ENCODE measurements around the gene FBXO2.
"Not testable (repeated sequence)": the region's sequence is repeated elsewhere in the genome, so short reads cannot be mapped to it uniquely, and the experiment has no call there.

The FBXO2 gene

DNA sequence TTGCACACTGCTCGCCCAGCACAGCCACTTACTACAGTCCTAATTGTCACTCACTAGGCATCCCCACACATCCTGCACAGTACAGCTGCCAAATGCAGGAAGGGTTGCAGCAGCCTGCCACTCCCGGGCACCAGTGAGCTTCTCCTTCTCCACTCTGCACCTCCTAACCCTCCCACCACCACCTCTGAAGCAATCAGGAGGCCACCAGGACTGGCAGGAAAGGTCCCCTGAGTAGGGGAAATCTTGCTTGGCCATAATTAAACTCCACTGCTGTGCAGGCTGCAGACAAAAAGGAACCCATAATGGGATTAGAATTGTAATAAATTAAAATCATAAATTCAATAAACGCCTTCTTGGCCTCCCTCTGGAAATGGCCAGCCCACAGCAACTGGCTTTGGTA lies 31.8 kb downstream of the FBXO2 start:
- no peak for DNase-seq

DNA sequence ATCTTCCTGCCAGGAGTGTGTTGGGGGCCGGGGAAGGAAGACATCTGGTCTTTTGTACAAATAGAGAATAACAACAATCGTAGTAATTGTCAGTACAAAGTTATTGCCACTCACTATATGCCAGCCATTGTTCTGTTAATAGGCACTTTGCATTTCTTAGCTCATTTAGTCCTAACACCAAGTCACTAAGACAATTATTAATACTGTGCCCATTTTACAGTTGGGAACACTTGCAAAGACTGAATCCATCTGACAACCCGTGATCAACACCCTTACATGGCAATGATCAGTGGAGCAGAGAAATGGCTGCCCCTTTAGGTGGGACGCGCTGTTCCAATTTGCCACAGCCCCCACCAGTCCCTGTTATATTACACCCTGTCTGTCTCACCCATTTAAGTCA lies 33.3 kb downstream of the FBXO2 start:
- DNase-seq, result no peak

DNA sequence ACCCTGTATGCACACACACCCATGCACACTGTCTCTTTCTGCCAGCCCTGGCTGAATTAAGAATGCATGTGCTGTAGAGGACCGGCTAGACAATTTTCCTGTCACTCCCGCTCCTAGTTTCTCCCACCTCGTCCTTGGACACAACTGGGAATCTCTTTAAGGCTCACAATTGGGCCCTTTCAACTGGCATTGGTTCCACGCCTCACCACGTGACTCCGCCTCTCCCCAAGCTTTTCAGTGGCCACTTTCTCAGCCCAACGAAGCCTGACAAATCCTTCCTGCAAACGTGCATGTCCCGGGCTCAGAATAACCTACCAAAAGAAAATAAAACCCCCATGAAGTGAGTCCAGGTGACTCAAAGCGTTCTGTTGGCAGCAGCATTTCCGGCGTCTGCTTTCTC lies 33.8 kb downstream of the FBXO2 start:
- no peak for DNase-seq

DNA sequence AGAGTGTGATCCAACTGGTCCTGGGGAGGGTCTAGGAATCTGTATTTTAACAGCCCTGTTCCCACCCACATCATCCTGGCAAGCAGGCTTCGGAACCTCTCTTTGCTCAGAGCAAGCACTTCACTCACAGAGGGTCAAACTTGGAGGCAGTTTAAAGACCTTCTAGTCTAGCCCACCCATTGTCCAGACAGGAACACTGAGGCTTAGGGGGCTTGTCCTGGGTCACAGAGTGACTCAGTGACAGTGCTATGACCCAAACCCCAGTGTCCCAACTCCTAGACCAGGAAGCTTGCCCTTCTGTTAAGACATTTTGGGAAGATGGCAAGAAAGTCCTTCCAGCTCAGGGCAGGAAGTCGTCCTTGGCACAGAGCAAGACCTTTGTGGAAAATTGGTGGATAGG lies 36.5 kb downstream of the FBXO2 start:
- no peak for DNase-seq

DNA sequence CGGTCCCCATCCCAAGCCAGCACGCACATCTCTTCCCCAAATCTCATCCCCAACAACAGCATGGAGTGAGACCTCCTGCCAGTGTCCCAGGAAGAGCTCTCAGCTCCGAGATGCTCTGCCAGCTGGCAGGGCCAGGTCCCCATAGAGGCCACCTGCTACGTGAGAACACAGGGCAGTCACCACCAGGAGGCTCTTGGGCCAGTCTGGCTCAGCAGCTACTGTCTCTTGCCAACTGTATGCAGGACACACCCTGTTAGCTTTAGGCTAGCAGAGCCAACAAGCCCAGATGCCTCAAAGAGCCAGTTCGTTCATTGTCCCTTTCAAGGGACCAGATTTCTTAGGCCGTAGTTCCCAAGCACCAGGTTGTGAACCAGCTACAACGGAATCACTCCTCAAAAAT lies 36.9 kb downstream of the FBXO2 start:
- DNase-seq, result no peak

DNA sequence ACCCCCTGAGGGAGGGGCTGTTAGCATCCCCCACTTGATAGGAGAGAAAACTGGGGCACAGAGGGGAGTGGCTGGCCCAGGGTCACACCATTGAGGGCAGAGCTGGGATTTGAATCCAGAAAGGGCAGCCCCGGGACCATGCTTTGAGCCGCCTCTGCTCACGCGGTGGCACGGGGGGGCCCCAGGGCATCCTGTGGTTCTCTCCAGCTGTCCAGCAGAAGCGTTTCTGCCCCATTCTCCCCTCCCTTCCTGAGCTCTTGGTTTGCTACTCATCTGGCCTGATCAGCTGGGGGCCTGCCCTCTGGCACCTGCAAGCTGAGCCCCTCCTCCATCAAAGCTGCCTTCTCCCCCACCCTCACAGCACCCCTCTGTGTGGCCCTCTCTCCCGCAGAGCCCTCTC lies 37.5 kb downstream of the FBXO2 start:
- DNase-seq, result no peak

DNA sequence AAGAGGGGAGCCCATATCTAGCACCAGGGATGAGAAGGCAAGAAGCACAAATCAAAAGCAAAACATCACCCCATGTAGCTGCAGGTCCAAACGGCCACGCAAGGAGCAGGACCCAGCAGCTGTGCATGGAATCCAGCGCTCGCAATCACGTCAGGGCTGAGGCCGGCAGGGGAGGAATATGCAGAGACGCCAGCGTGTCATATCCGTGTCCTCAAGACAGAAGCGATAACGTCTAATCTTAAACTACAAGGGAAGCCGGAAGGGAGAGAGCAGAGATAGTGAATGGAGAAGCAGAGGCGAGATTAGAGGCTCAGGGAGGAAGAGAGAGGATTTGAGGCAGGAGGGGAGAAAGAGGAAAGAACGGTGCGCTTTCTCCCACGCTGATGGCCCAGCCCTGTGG lies 39.1 kb downstream of the FBXO2 start:
- no peak for DNase-seq

DNA sequence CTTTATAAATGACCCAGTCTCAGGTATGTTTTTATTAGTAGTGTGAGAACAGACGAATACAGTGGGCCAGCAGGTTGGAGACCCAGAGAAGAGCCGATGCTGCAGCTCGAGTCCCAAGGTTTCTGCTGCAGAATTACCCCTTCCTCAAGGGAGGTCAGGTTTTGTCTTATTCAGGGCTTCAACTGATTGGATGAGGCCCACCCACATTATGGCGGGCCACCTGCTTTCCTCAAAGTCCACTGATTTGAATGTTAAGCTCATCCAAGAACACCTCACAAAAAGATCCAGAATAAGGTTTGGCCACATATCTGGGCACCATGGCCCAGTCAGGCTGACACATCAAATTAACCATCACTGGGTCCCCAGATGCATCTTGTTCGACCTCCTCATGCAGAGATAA lies 40.9 kb downstream of the FBXO2 start:
- no peak for DNase-seq

DNA sequence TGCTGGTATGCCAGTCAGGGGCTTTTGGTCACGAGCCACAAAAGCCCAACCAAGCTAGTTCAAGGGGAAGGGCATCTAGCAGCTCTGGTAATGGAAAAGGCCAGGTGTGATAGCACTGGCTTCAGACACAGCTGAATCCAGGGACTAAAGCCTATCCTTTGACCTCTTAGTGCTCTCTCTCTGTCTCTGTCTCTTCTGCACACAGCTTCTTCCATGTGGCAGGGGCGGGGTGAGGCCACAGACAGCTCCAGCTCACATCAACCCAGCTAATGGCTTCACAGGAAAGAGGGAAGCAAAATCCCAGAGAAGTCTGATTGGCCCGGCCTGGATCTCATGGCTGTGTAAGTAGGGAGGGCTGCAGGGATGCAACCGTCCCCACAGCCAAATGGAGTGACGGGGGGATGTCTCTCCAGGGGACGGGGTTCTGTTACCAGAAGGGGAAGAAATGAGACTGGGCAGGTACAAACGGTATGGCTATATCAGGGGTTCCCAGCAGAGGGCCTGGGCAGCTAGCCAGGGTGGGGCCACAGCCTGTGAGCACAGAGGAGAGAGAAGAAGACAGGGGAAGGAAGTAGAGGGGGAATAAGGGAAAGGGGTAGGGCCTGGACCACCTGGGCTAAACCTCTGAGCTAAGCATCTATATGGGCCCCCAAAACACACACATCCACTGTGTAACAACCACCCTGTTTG lies 42.4 kb downstream of the FBXO2 start:
- DNase-seq, result no peak

DNA sequence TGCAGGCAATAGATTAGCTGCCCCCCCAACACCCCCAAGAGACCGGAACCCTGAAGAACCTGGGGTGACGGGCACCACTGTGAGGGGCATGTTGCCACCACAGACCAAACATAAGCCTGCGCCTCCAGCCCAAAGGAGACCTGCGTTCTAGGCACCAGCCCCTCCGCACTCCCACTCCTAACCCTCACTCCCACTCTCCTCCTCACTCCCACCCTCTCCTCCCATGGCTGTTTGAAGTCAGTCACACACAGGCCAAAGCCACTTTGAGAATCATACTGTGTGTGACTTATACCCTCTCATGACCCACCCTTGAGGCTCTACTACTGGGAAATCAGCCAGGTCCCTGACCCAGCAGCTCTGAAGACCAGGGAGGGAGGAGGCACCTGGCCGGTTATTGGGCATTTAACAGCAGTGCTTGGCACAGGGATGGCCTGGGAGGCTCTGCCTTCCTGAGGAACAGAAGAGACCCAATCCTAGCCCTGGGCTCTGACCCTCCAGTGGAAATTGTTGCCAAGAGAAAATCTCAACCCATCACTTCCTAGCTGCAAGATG lies 43.5 kb downstream of the FBXO2 start:
- no peak for DNase-seq

DNA sequence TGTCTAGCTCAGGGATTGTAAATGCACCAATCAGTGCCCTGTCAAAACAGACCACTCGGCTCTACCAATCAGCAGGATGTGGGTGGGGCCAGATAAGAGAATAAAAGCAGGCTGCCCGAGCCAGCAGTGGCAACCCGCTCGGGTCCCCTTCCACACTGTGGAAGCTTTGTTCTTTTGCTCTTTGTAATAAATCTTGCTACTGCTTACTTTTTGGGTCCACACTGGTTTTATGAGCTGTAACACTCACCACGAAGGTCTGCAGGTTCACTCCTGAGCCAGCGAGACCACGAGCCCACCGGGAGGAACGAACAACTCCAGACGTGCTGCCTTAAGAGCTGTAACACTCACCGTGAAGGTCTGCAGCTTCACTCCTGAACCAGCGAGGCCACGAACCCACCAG lies 44.9 kb downstream of the FBXO2 start:
- not testable (repeated sequence) for DNase-seq

DNA sequence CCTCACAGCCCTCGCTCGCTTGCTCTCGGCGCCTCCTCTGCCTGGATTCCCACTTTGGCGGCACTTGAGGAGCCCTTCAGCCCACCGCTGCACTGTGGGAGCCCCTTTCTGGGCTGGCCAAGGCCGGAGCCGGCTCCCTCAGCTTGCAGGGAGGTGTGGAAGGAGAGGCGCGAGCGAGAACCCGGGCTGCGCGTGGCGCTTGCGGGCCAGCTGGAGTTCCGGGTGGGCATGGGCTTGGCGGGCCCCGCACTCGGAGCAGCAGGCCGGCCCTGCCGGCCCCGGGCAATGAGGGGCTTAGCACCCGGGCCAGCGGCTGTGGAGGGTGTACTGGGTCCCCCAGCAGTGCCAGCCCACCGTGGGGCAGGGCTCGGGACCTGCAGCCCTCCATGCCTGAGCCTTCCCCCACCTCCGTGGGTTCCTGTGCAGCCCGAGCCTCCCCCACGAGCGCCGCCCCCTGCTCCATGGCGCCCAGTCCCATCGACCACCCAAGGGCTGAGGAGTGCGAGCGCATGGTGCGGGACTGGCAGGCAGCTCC lies 45.6 kb downstream of the FBXO2 start:
- DNase-seq, result not testable (repeated sequence)

DNA sequence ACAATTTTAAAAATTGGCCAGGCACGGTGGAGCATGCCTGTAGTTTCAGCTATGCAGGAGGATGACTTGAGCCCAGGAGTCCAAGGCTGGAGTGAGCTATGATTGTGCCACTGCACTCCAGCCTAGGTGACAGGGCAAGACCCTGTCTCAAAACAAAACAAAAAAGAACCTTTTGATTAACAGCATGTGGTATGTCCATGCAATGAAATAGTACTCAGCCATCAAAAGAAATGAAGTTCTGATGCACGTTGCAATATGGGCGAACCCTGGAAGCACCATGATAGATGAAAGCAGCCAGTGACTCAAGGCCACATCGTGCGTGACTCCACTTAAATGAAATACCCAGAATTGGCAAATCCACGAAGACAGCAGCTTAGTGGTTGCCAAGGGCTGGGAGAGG lies 47.5 kb downstream of the FBXO2 start:
- DNase-seq, result no peak

DNA sequence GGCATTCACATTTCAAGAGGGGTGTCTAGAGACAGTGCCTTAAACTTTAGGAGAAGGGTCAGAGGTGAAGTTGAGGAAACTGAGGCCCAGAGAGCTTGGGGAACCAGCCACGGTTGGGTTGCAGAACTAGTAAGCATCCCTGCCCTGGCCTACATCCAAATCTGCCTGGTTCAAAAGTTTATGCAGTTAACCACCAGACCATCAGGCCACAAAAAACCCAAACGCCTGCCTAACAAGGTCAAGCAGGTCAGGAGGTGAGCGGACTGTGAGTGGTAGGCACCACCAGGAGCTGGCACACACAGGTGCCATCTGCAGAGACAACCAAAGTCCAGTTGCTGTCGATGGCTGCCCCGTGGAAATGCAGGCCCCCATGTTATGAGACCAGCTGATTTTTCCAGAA lies 51.2 kb downstream of the FBXO2 start:
- no peak for DNase-seq

DNA sequence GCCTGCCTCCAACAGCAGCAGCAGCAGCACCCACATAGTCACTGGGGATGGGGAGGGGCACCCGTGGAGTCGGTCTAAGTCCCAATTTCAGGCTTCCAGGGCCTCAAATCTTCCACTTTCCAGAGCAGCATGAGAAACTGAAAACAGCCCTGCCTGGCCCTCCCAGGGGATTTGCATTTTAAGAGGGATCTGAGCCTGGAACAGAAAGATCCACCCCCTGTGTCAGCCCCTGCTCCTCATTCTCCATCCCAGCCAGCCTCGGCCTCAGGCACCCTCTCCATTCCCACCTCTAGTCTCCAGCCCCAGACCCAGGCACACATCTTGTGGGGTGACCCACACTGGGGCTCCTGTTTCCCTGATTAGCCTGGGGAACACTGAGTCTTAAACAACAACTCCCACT lies 51.8 kb downstream of the FBXO2 start:
- DNase-seq, result no peak

DNA sequence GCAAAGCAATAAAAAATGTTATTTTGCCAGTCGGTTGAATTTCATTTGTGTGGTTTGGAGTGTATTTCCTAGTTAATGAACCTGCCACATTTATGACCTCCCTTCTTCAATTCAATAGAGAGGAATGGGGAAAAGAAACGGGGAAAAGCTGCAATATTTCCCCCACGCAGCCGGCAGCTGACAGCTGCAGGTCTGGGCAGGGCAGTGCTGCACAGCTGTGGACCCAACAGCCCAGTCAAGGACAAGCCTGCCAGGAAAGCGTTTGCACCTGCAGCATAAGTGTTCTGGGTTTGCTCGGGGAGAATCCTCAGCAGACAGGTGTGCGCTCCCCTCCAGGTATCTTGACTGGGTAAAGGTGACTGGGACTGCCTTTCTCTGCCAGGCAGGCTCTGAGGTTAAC lies 53.4 kb downstream of the FBXO2 start:
- no peak for DNase-seq

DNA sequence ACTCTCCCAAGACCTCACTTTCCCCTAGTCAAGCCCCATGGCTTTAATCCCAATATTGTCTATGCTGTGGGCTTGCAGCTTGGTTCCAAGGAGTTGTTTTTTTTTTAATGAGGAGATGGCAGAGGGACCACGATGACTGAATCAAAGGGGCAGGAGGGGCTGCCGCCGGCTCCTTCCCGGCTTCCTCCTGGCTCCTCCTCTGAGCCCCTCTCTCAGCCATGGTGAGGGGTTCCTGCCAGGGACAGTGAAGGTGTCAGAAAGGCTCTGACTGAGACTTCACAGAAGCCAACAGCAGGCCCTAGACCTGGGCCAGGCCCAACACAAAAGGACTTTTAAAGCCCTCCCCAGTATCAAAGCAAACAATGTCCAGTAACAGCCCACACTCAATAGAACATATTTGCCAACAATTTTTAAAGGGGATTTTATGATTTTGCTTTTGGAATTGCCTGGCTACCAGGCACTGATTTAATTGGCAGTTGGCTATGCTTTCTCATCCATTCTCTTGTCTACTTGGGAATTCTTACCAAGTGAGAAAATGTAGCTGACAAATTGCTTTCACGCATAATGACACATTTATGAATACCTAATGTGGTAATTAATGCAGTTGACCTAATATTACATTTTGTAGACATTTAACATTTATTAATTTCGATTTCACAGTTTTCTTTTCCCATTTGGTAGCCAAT lies 54.2 kb downstream of the FBXO2 start:
- no peak for DNase-seq

DNA sequence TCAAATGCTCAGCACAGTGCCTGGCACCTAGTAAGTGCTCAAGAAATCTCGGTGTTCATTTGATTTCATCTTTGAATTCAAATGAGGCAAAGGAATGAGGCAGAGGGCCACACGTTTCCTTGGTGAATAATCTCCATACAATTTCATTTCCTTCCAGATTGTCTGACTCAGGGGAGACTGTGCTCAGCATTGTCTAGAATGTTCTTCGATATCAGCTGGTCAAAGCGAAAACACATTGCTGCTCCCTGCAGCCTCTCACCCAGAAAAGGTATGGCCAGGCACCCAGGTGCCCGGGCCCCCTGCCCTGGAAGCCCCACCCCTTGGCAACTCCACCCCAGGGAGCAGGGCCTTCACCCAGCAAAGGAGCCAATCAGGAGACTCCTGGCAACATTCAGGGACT lies 55.8 kb downstream of the FBXO2 start:
- no peak for DNase-seq
